Stomach (tissue), 9 donors: ENCODE measurements around the gene TMEM132E. TPM values are rescaled to one million over a fixed set of nuclear protein-coding genes. Genes with fewer than 3 reads are reported as not detected.

Source experiments
- DNase-seq, 2 donors: peaks; one replicate each; pipeline versions ENCODE4 v3.0.0 to v3.0.0-alpha.2; 2013 to 2019
- H3K27ac ChIP-seq, 5 donors: fragments of 200-600 bp in 4 of 5; sonication (generic) in 4 of 5; one replicate each; pipeline ENCODE4 v1.5.1; 2013 to 2019; ENCODE audit warnings: mild to moderate bottlenecking in 1 of 5, moderate library complexity in 1 of 5
- H3K27me3 ChIP-seq, 3 donors: fragments of 200-600 bp; sonication (generic); one replicate each; pipeline ENCODE4 v1.5.1; 2017 to 2019; ENCODE audit warnings: mixed run types in 1 of 3
- H3K36me3 ChIP-seq, 4 donors: fragments of 200-600 bp; sonication (generic); 1 replicate in 3 of 4; 2 replicates in 1 of 4; pipeline ENCODE4 v1.5.1; 2016 to 2019
- H3K4me1 ChIP-seq, 4 donors: fragments of 200-600 bp; sonication (generic); one replicate each; pipeline ENCODE4 v1.5.1; 2016 to 2019
- H3K4me3 ChIP-seq, 4 donors: fragments of 200-600 bp; sonication (generic) in 3 of 4; one replicate each; pipeline ENCODE4 v1.5.1; 2016 to 2019; ENCODE audit warnings: mild to moderate bottlenecking in 1 of 4
- H3K9me3 ChIP-seq, 4 donors: fragments of 200-600 bp; sonication (generic); one replicate each; pipeline ENCODE4 v1.5.1; 2016 to 2019
- CTCF ChIP-seq, 7 experiments: fragments of 450-650 bp in 4 of 7; fragments of 200-600 bp in 3 of 7; sonication (generic) in 3 of 7; IDR thresholded peaks; one replicate each; pipeline ENCODE4 v1.5.1; 2016 to 2019; ENCODE audit warnings: antibody characterized with exemption in 7 of 7, control low read depth in 2 of 7, mild to moderate bottlenecking in 1 of 7
- EP300 ChIP-seq: sonication (generic); formaldehyde crosslinking; IDR thresholded peaks from one replicate; pipeline ENCODE4 v1.6.1; 2017; ENCODE audit warnings: antibody characterized with exemption
- POLR2A ChIP-seq, 4 donors: fragments of 450-650 bp; IDR thresholded peaks; one replicate each; pipeline ENCODE4 v1.6.1; 2016; ENCODE audit warnings: antibody characterized with exemption in 4 of 4, control low read depth in 2 of 4, mild to moderate bottlenecking in 1 of 4, moderate library complexity in 1 of 4
- POLR2AphosphoS5 ChIP-seq, 3 donors: sonication (generic); formaldehyde crosslinking; IDR thresholded peaks; one replicate each; pipeline ENCODE4 v1.6.1; 2016; ENCODE audit warnings: antibody characterized with exemption in 3 of 3
- WGBS, 5 donors: extraction: QIAGEN DNeasy Blood & Tissue Kit in 3 of 5; methylation state at CpG; one replicate each; pipeline versions ENCODE4 v1.1.5 to v1.1.7; 2013 to 2018; 5-methylcytosine and 5-hydroxymethylcytosine counted together
- intact Hi-C: fragments of 100-400 bp; cut with DNase I; formaldehyde crosslinking; loops from one replicate; pipeline ENCODE4 v1.15.1; 2023; ENCODE audit warnings: low total_unique reads
- polyA plus RNA-seq, 3 donors: library from polyadenylated mRNA; stranded (reverse); fragments of 200-250 nt; gene quantifications; one replicate each; pipeline ENCODE4 v1.2.3, GENCODE V29; 2013
- total RNA-seq, 5 donors: library from RNA; depleted of rRNA; stranded (reverse); fragments of >200 nt; gene quantifications; one replicate each; pipeline versions ENCODE4 v1.1.0 to v1.2.3, GENCODE V29; 2014 to 2016
- donor health status: healthy with polysubstance abuse.
- donor health status: Bipolar disorder and iron deficiency.
- donor health status: healthy.

The TMEM132E gene
- total and polyA plus RNA-seq, 8 donors = 0.05 to 0.55 (median 0.12) TPM; not detected in 5

DNA sequence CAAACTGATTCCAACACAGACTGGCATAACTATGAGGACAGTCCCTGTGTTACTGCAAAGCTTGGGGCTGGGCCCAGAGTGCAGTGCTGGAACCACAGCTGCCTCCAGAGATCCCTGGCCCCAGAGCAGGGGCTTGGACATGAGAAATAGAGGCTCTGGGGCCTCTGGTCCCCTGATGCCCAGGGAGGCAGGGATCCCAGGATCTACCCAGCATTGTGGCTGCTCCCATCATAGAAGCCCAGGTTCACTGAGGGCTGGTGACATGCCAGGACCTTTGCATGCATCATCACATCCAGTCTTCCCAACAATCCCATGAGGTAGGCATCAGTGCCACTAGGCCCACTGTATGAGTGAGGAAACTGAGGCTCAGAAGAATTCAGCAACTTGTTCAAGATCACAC lies 95.8 kb downstream of the TMEM132E start:
- Histone ChIP-seq H3K4me1 (no peaks in the 10 kb centered on the region), H3K27ac (no peak overlapping the region), H3K4me3 (no peak overlapping the region), H3K27me3 (peaks cover 0 to 23% (median 0%) of the 10 kb centered on the region in 3 donors), H3K9me3 (no peaks in the 10 kb centered on the region), H3K36me3 (no peaks in the 10 kb centered on the region)
- intact Hi-C loops = no loop called here
- TF ChIP-seq EP300 (no peak), CTCF (IDR thresholded peaks at IDR 0.05) (no peak), POLR2A (IDR thresholded peaks at IDR 0.05) (no peak), POLR2AphosphoS5 (IDR thresholded peaks at IDR 0.05) (no peak)
- DNase-seq = no peak

DNA sequence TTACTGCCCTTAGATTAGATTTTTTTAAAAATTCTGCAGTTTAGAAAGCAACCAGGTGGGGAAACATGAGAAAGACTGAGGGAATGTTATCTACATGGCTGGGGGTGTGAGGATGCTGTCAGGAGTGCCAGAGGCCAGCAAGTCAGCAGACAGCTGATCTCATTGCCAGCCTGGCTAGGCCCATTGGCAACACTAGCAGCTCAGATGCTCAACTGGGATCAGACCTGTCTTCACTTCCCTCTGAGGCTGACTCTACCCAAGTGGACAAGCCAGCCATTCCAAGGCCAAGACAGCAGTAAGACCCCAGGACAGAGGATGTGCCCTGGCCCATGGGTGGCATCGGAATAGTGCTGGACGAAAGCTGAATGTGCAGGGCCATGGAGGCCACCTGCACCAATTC lies 96.2 kb downstream of the TMEM132E start:
- no peaks in the 10 kb centered on the region for H3K4me1 ChIP-seq
- 74 to 96% (median 80%) methylated on average over 2 of the region's 2 CpGs for WGBS, 5 donors
- H3K4me3 ChIP-seq = no peak overlapping the region
- intact Hi-C loops = no loop called here
- TF ChIP-seq POLR2A (IDR thresholded peaks at IDR 0.05) (no peak), EP300 (no peak), CTCF (IDR thresholded peaks at IDR 0.05) (no peak), POLR2AphosphoS5 (IDR thresholded peaks at IDR 0.05) (no peak)
- H3K36me3 ChIP-seq = no peaks in the 10 kb centered on the region
- no peak overlapping the region for H3K27ac ChIP-seq
- peaks cover 0 to 23% (median 0%) of the 10 kb centered on the region in 3 donors for H3K27me3 ChIP-seq
- DNase-seq = no peak
- no peaks in the 10 kb centered on the region for H3K9me3 ChIP-seq

DNA sequence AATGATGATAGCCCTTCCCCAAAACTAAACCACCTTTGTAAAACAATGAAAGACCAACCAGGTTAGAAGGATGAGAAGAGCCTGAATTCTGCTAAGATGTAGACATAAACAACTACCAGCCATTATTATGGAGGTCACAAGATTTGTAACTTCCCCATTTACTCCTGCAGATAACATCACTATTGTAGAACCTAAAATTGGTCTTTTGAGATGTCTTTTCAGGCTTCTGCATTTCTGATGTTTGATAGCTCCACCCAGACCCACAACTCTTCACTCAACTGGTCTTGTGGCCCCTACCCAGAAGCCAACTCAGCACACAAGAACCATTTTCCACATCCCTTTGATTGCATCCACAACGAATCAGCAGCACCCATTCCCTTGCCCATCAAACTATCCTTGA lies 100.8 kb downstream of the TMEM132E start:
- no peak for TF ChIP-seq POLR2AphosphoS5 (IDR thresholded peaks at IDR 0.05)
- no peak for TF ChIP-seq EP300
- TF ChIP-seq CTCF (IDR thresholded peaks at IDR 0.05) = no peak
- no peak for TF ChIP-seq POLR2A (IDR thresholded peaks at IDR 0.05)
- no peak for DNase-seq
- Histone ChIP-seq H3K4me1 (no peaks in the 10 kb centered on the region), H3K4me3 (no peak overlapping the region), H3K9me3 (no peaks in the 10 kb centered on the region), H3K27me3 (peaks cover 0 to 30% (median 0%) of the 10 kb centered on the region in 3 donors), H3K27ac (no peak overlapping the region), H3K36me3 (no peaks in the 10 kb centered on the region)
- 24 to 68% (median 64%) methylated on average over 1 of the region's 1 CpG for WGBS, 5 donors
- intact Hi-C loops = no loop called here

- no peak overlapping the region for H3K4me3 ChIP-seq
- no peak for TF ChIP-seq POLR2A (IDR thresholded peaks at IDR 0.05)
- no peak for TF ChIP-seq EP300
- no peak for TF ChIP-seq POLR2AphosphoS5 (IDR thresholded peaks at IDR 0.05)
- TF ChIP-seq CTCF (IDR thresholded peaks at IDR 0.05) = no peak
- DNase-seq = no peak
- H3K36me3 ChIP-seq = no peaks in the 10 kb centered on the region
- no peaks in the 10 kb centered on the region for H3K4me1 ChIP-seq
- H3K27me3 ChIP-seq = peaks cover 0 to 31% (median 0%) of the 10 kb centered on the region in 3 donors
- intact Hi-C loops = no loop called here
- H3K27ac ChIP-seq = no peak overlapping the region
- WGBS, 5 donors = 83 to 86% (median 85%) methylated on average over 6 of the region's 6 CpGs
- H3K9me3 ChIP-seq = no peaks in the 10 kb centered on the region
Observed at GRCh38 chr17:34682305-34682704, 102.9 kb downstream of the TMEM132E start.
